Endothelial cell of umbilical vein (primary cell): ENCODE data around the gene OGDH. TPM values are rescaled to one million over a fixed set of nuclear protein-coding genes. Genes with fewer than 3 reads are reported as not detected.

Experiments
- BruUV-seq: library from RNA; stranded (reverse); fragments of 400-500 nt; replicated peaks from 2 replicates; lab custom pipeline; 2021; lab: Mats Ljungman, UMichigan
- CTCF ChIA-PET: fragments of 300-600, 350-600 bp; sonication (Branson Sonifier 250); formaldehyde crosslinking; loops from one replicate; lab custom pipeline; 2021; ENCODE audit warnings: antibody characterized with exemption, inconsistent platforms; lab: Charles Lee
- POLR2A ChIA-PET: fragments of 300-600, 350-600 bp; sonication (Branson Sonifier 250); formaldehyde crosslinking; loops from one replicate; lab custom pipeline; 2021; ENCODE audit warnings: antibody characterized with exemption, inconsistent platforms; lab: Charles Lee
- DNase-seq: peaks from one replicate; pipeline ENCODE4 v3.0.0-alpha.2; 2011; ENCODE audit warnings: low read depth, low spot score
- FAIRE-seq: peaks from 2 replicates; lab custom pipeline; 2011; peaks lifted over from hg19 to GRCh38; lab: Jason Lieb, UNC
- H2AFZ ChIP-seq: 2 replicates; pipeline ENCODE4 v1.6.0; 2012; ENCODE audit warnings: low read depth, low read length, control low read depth, inconsistent platforms
- H3K27ac ChIP-seq: 2 replicates; pipeline ENCODE4 v1.5.1; 2011; ENCODE audit warnings: low read depth, mild to moderate bottlenecking, control low read depth, low read length, moderate library complexity; ENCODE audit not compliant: insufficient read depth
- H3K27me3 ChIP-seq, 2 experiments: 2 replicates each; pipeline versions ENCODE4 v1.6.0 to v1.6.1; 2011; ENCODE audit warnings: low read length in 2 of 2, mixed read lengths in 1 of 2; ENCODE audit not compliant: control insufficient read depth in 2 of 2, insufficient read depth in 2 of 2
- H3K36me3 ChIP-seq, 2 experiments: 2 replicates in 1 of 2; 3 replicates in 1 of 2; pipeline ENCODE4 v1.5.1; 2011; ENCODE audit warnings: low read length in 2 of 2, mild to moderate bottlenecking in 1 of 2, moderate library complexity in 1 of 2; ENCODE audit not compliant: control insufficient read depth in 2 of 2, insufficient read depth in 2 of 2; ENCODE audit errors: extremely low read depth in 1 of 2
- H3K4me1 ChIP-seq: 3 replicates; pipeline ENCODE4 v1.5.1; 2011; ENCODE audit warnings: mild to moderate bottlenecking, low read length; ENCODE audit not compliant: control insufficient read depth, insufficient read depth; ENCODE audit errors: extremely low read depth
- H3K4me2 ChIP-seq: 2 replicates; pipeline ENCODE4 v1.6.1; 2011; ENCODE audit warnings: low read length, control low read depth, mixed read lengths; ENCODE audit not compliant: insufficient read depth
- H3K4me3 ChIP-seq, 3 experiments: fragments of 200-600 bp in 1 of 3; sonication (generic), shearing (Covaris generic) in 1 of 3; replicated peaks in 1 of 3; 2 replicates each; pipeline ENCODE4 v1.5.1; 2011 to 2016; ENCODE audit warnings: control low read depth in 3 of 3, low read length in 3 of 3, mild to moderate bottlenecking in 2 of 3, inconsistent platforms in 1 of 3, low read depth in 1 of 3, moderate library complexity in 1 of 3; ENCODE audit not compliant: insufficient read depth in 1 of 3
- H3K79me2 ChIP-seq: 2 replicates; pipeline ENCODE4 v1.6.0; 2012; ENCODE audit warnings: low read length, inconsistent platforms; ENCODE audit not compliant: control insufficient read depth, insufficient read depth
- H3K9ac ChIP-seq: replicated peaks from 2 replicates; pipeline ENCODE3; 2011; ENCODE audit warnings: low read length, control low read depth; ENCODE audit not compliant: insufficient read depth; ENCODE audit errors: extremely low read depth
- H3K9me1 ChIP-seq: replicated peaks from 3 replicates; pipeline ENCODE4 v1.6.0; 2011; ENCODE audit warnings: mild to moderate bottlenecking, low read length; ENCODE audit not compliant: control insufficient read depth, insufficient read depth; ENCODE audit errors: extremely low read depth
- H3K9me3 ChIP-seq: replicated peaks from 2 replicates; pipeline ENCODE4 v1.5.1; 2012; ENCODE audit warnings: low read length, inconsistent platforms; ENCODE audit not compliant: control insufficient read depth, insufficient read depth
- H4K20me1 ChIP-seq: replicated peaks from 2 replicates; pipeline ENCODE3; 2011; ENCODE audit warnings: mild to moderate bottlenecking, low read length; ENCODE audit not compliant: control insufficient read depth, insufficient read depth; ENCODE audit errors: extremely low read depth
- CTCF ChIP-seq, 2 donors: IDR thresholded peaks; 1 replicate in 1 of 2; 2 replicates in 1 of 2; pipeline ENCODE4 v1.5.1; 2011; ENCODE audit warnings: low read length in 2 of 2, mild to moderate bottlenecking in 2 of 2, moderate library complexity in 2 of 2, control low read depth in 1 of 2, inconsistent platforms in 1 of 2, low read depth in 1 of 2; ENCODE audit not compliant: insufficient read depth in 1 of 2; ENCODE audit errors: extremely low read depth in 1 of 2
- EZH2 ChIP-seq: IDR thresholded peaks from 2 replicates; pipeline ENCODE4 v1.6.1; 2012; ENCODE audit warnings: borderline replicate concordance, low read depth, mild to moderate bottlenecking, moderate library complexity, low read length, inconsistent platforms; ENCODE audit not compliant: severe bottlenecking
- FOS ChIP-seq: IDR thresholded peaks from 2 replicates; pipeline ENCODE4 v1.6.1; 2011; ENCODE audit warnings: mild to moderate bottlenecking, low read length, moderate library complexity, borderline replicate concordance; ENCODE audit not compliant: insufficient read depth
- GATA2 ChIP-seq: IDR thresholded peaks from 2 replicates; pipeline ENCODE4 v1.7.0; 2011; ENCODE audit warnings: low read depth, mild to moderate bottlenecking, moderate library complexity, mixed read lengths, low read length; ENCODE audit not compliant: insufficient read length, insufficient read depth
- JUN ChIP-seq: IDR thresholded peaks from 2 replicates; pipeline ENCODE4 v1.6.1; 2011; ENCODE audit warnings: borderline replicate concordance, low read depth; ENCODE audit not compliant: insufficient read length, insufficient read depth
- MYC ChIP-seq: IDR thresholded peaks from one replicate; pipeline ENCODE4 v1.6.1; 2011; ENCODE audit warnings: mild to moderate bottlenecking, low read depth, low read length
- POLR2A ChIP-seq: IDR thresholded peaks from 2 replicates; pipeline ENCODE4 v1.6.1; 2012; ENCODE audit warnings: low read depth, mild to moderate bottlenecking, control low read depth, low read length
- POLR2AphosphoS5 ChIP-seq: IDR thresholded peaks from 2 replicates; pipeline ENCODE4 v1.6.1; 2012; ENCODE audit warnings: low read depth, mild to moderate bottlenecking, control low read depth, low read length, moderate library complexity; ENCODE audit not compliant: insufficient read depth
- dilution Hi-C: fragments of 300-500 bp; cut with MboI; formaldehyde crosslinking; loops from one replicate; pipeline ENCODE4 v1.15.0; 2019; ENCODE audit warnings: low sequenced_read_pairs; ENCODE audit not compliant: extremely low pct_ligation_motif_present
- intact Hi-C: fragments of 100-400 bp; cut with micrococcal nuclease; formaldehyde crosslinking; loops from one replicate; pipeline ENCODE4 v1.10.0; 2022
- polyA plus RNA-seq, 4 experiments: library from polyadenylated mRNA; depleted of rRNA in 3 of 4; stranded (reverse) in 3 of 4; unstranded in 1 of 4; fragments of >200 nt; gene quantifications; 2 replicates each; pipeline versions ENCODE4 v1.2.1 to v1.2.3, GENCODE V29; 2011 to 2012; ENCODE audit warnings: missing spikeins in 1 of 4
- total RNA-seq: library from RNA; stranded (reverse); gene quantifications from 2 replicates; pipeline ENCODE4 v1.2.3, GENCODE V29; 2021
- TF ChIP-seq, protein P1 (sequence below): IDR thresholded peaks from 2 replicates; pipeline ENCODE4 v1.6.1; 2011; ENCODE audit not compliant: insufficient read depth, insufficient read length

The OGDH gene
- total and polyA plus RNA-seq, 2 donors (not counting 3 experiments of a cell fraction or from before 2014, with no cell fraction given): 88.9 to 92.9 TPM

DNA sequence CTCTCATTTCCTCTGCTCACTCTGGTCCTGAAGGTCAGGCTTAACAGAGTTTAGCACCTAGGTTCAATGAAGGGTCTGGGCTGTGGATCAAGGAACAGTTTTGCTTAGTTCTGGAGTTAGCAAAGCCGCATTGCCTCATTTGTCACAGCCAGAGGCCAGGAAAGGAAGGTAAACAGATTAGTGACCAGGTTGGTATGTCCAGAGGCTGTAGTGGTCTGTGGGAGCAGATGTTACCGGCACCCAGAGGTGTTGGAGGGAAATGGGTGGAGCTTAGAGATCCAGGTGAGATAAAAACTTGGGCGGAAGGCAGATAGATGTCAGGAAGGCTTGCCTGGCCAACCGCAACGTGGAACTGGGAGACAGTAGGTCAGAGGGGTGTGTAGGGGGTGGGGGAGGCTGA lies 105.6 kb downstream of the OGDH start:
- BruUV-seq: no TSS peak
- Histone ChIP-seq H3K4me3 (no peak overlapping the region), H3K9ac (no peak overlapping the region), H3K27ac (no peak overlapping the region), H4K20me1 (no peaks in the 10 kb centered on the region), H3K4me2 (no peak overlapping the region), H3K79me2 (no peaks in the 10 kb centered on the region), H3K9me1 (no peaks in the 10 kb centered on the region), H2AFZ (no peak overlapping the region), H3K9me3 (no peaks in the 10 kb centered on the region), H3K36me3 (peaks cover 0 to 21% of the 10 kb centered on the region in 2 experiments), H3K4me1 (no peaks in the 10 kb centered on the region), H3K27me3 (no peaks in the 10 kb centered on the region)
- TF ChIP-seq POLR2AphosphoS5: no peak
- no peak for TF ChIP-seq EZH2
- no peak for TF ChIP-seq POLR2A
- TF ChIP-seq MYC: no peak
- TF ChIP-seq FOS: no peak
- no peak for TF ChIP-seq GATA2
- TF ChIP-seq, protein P1, sequence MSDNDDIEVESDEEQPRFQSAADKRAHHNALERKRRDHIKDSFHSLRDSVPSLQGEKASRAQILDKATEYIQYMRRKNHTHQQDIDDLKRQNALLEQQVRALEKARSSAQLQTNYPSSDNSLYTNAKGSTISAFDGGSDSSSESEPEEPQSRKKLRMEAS: no peak
- TF ChIP-seq JUN: no peak
- TF ChIP-seq CTCF (IDR thresholded peaks at IDR 0.05; ENCODE audit: extremely low read depth in 1 of 2, insufficient read depth in 1 of 2, low read depth in 1 of 2, low read length in 2 of 2): no peak
- ChIA-PET POLR2A (no interaction called here), CTCF (no interaction called here)
- FAIRE-seq (no peak), DNase-seq (no peak)
- intact Hi-C loops: no loop called here
- dilution Hi-C loops: no loop called here
